SK-N-SH (cell line): Measurements from ENCODE around the gene FFAR3. TPM values are rescaled to one million over a fixed set of nuclear protein-coding genes. Genes with fewer than 3 reads are reported as not detected.

Experiments
- CTCF ChIA-PET: fragments of 300-600, 350-600 bp; formaldehyde crosslinking; extraction: SDS; loops from one replicate; lab custom pipeline; 2021; lab: Yijun Ruan, JAX
- POLR2A ChIA-PET: fragments of 350-600 bp; sonication (Branson Sonifier 250); formaldehyde crosslinking; extraction: SDS; loops from one replicate; lab custom pipeline; 2020; ENCODE audit warnings: antibody characterized with exemption, inconsistent platforms; lab: Yijun Ruan, JAX
- DNase-seq: peaks from one replicate; pipeline ENCODE4 v3.0.0; 2012
- H2AFZ ChIP-seq: fragments of 200-600 bp; sonication (generic); 2 replicates; pipeline ENCODE4 v1.8.1; 2016; ENCODE audit warnings: antibody characterized with exemption, mild to moderate bottlenecking, low read depth
- H3F3A ChIP-seq: fragments of 200-600 bp; sonication (generic); replicated peaks from 2 replicates; pipeline ENCODE3; 2016; ENCODE audit warnings: antibody characterized with exemption, mild to moderate bottlenecking; ENCODE audit not compliant: insufficient read depth
- H3K27ac ChIP-seq, 2 experiments: fragments of 200-500 bp in 1 of 2; fragments of 200-600 bp in 1 of 2; sonication (Bioruptor generic) in 1 of 2; sonication (generic), shearing (Covaris generic) in 1 of 2; 2 replicates each; pipeline versions ENCODE4 v1.5.1 to v1.6.1; 2014 to 2016; ENCODE audit warnings: low read depth in 2 of 2, inconsistent platforms in 1 of 2, low read length in 1 of 2, mild to moderate bottlenecking in 1 of 2, mixed read lengths in 1 of 2
- H3K27me3 ChIP-seq: fragments of 200-600 bp; sonication (generic), shearing (Covaris generic); 2 replicates; pipeline ENCODE4 v1.6.1; 2016; ENCODE audit warnings: mixed run types; ENCODE audit not compliant: insufficient read depth
- H3K36me3 ChIP-seq, 2 experiments: fragments of 200-500 bp in 1 of 2; fragments of 200-600 bp in 1 of 2; sonication (Bioruptor generic) in 1 of 2; sonication (generic) in 1 of 2; replicated peaks in 1 of 2; 2 replicates each; pipeline versions ENCODE3 to v1.5.1; 2014 to 2016; ENCODE audit warnings: low read length in 1 of 2, mild to moderate bottlenecking in 1 of 2; ENCODE audit not compliant: insufficient read depth in 2 of 2, control insufficient read depth in 1 of 2
- H3K4me1 ChIP-seq, 2 experiments: fragments of 200-500 bp in 1 of 2; fragments of 200-600 bp in 1 of 2; sonication (Bioruptor generic) in 1 of 2; sonication (generic), shearing (Covaris generic) in 1 of 2; 2 replicates each; pipeline versions ENCODE4 v1.5.1 to v1.6.1; 2014 to 2016; ENCODE audit warnings: low read depth in 1 of 2, low read length in 1 of 2, mixed run types in 1 of 2; ENCODE audit not compliant: insufficient read depth in 2 of 2, control insufficient read depth in 1 of 2
- H3K4me2 ChIP-seq: fragments of 200-600 bp; sonication (generic), shearing (Covaris generic); 2 replicates; pipeline ENCODE4 v1.6.1; 2017; ENCODE audit warnings: mixed run types
- H3K4me3 ChIP-seq, 2 experiments: fragments of 200-500 bp in 1 of 2; fragments of 200-600 bp in 1 of 2; sonication (Bioruptor generic) in 1 of 2; sonication (generic), shearing (Covaris generic) in 1 of 2; 2 replicates each; pipeline versions ENCODE4 v1.5.1 to v1.8.1; 2014 to 2016; ENCODE audit warnings: low read depth in 2 of 2, inconsistent platforms in 1 of 2, low read length in 1 of 2, mild to moderate bottlenecking in 1 of 2, mixed read lengths in 1 of 2, moderate library complexity in 1 of 2
- H3K79me2 ChIP-seq: fragments of 200-600 bp; sonication (generic); 2 replicates; pipeline ENCODE4 v1.8.1; 2017; ENCODE audit warnings: mild to moderate bottlenecking; ENCODE audit not compliant: insufficient read depth
- H3K9ac ChIP-seq: fragments of 200-600 bp; sonication (generic); 2 replicates; pipeline ENCODE4 v1.6.1; 2017; ENCODE audit warnings: mixed run types
- H3K9me2 ChIP-seq: fragments of 200-600 bp; sonication (generic); 2 replicates; pipeline ENCODE4 v1.6.1; 2017; ENCODE audit warnings: mixed run types
- H3K9me3 ChIP-seq: fragments of 200-600 bp; sonication (generic); 2 replicates; pipeline ENCODE4 v1.6.1; 2017; ENCODE audit warnings: mixed run types, mild to moderate bottlenecking, moderate library complexity
- H4K20me1 ChIP-seq: fragments of 200-600 bp; sonication (generic); 2 replicates; pipeline ENCODE4 v1.6.1; 2017; ENCODE audit warnings: mild to moderate bottlenecking, mixed run types; ENCODE audit not compliant: insufficient read depth
- EP300 ChIP-seq, 2 experiments: IDR thresholded peaks; 2 replicates each; pipeline versions ENCODE4 v1.4.0 to v1.6.1; 2012; ENCODE audit warnings: borderline replicate concordance in 1 of 2, low read depth in 1 of 2, low read length in 1 of 2
- FOXM1 ChIP-seq: IDR thresholded peaks from 2 replicates; pipeline ENCODE4 v1.4.0; 2012; ENCODE audit warnings: low read depth, mild to moderate bottlenecking
- IRF3 ChIP-seq: fragments of 150-350 bp; IDR thresholded peaks from 2 replicates; pipeline ENCODE4 v1.6.1; 2016; ENCODE audit warnings: mild to moderate bottlenecking, low read depth, low read length
- MAX ChIP-seq: IDR thresholded peaks from 2 replicates; pipeline ENCODE4 v1.4.0; 2012; ENCODE audit warnings: low read depth
- MEF2A ChIP-seq: IDR thresholded peaks from 2 replicates; pipeline ENCODE4 v1.4.0; 2012; ENCODE audit warnings: low read depth, borderline replicate concordance
- MXI1 ChIP-seq: IDR thresholded peaks from 2 replicates; pipeline ENCODE4 v1.6.1; 2012; ENCODE audit warnings: mild to moderate bottlenecking, low read depth, low read length, improper control_type of control experiment
- NRF1 ChIP-seq: IDR thresholded peaks from 2 replicates; pipeline ENCODE4 v1.6.1; 2012; ENCODE audit warnings: low read depth, mild to moderate bottlenecking, low read length
- RXRA ChIP-seq: IDR thresholded peaks from 2 replicates; pipeline ENCODE4 v1.4.0; 2012; ENCODE audit warnings: low read depth, mild to moderate bottlenecking, borderline replicate concordance
- SIN3A ChIP-seq: IDR thresholded peaks from 2 replicates; pipeline ENCODE4 v1.6.1; 2012; ENCODE audit warnings: low read depth, mild to moderate bottlenecking, low read length, moderate library complexity, borderline replicate concordance
- SMC3 ChIP-seq: IDR thresholded peaks from 2 replicates; pipeline ENCODE4 v1.6.1; 2012; ENCODE audit warnings: low read depth, low read length, improper control_type of control experiment
- TAF1 ChIP-seq: IDR thresholded peaks from 2 replicates; pipeline ENCODE4 v1.6.1; 2012; ENCODE audit warnings: low read depth, mild to moderate bottlenecking, low read length, moderate library complexity, borderline replicate concordance
- TCF12 ChIP-seq: IDR thresholded peaks from 2 replicates; pipeline ENCODE4 v1.4.0; 2012
- TEAD4 ChIP-seq: IDR thresholded peaks from 2 replicates; pipeline ENCODE4 v1.4.0; 2012; ENCODE audit warnings: mild to moderate bottlenecking, borderline replicate concordance; ENCODE audit not compliant: insufficient read depth
- USF1 ChIP-seq: IDR thresholded peaks from 2 replicates; pipeline ENCODE4 v1.4.0; 2012; ENCODE audit warnings: low read depth, borderline replicate concordance
- YY1 ChIP-seq: IDR thresholded peaks from 2 replicates; pipeline ENCODE4 v1.4.0; 2012; ENCODE audit warnings: low read depth, mild to moderate bottlenecking
- ZBTB33 ChIP-seq: IDR thresholded peaks from 2 replicates; pipeline ENCODE4 v1.4.0; 2012; ENCODE audit warnings: low read depth, borderline replicate concordance
- WGBS: methylation state at CpG from one replicate; pipeline ENCODE4 v1.1.6; 2017; ENCODE audit warnings: low lambda C conversion rate; 5-methylcytosine and 5-hydroxymethylcytosine counted together
- polyA plus RNA-seq, 3 experiments: library from polyadenylated mRNA; depleted of rRNA; stranded (reverse); fragments of >200 nt; gene quantifications; 2 replicates each; pipeline ENCODE4 v1.2.3, GENCODE V29; 2012
- TF ChIP-seq, protein P1 (sequence below): fragments of 200-600 bp; sonication (generic); IDR thresholded peaks from 2 replicates; pipeline ENCODE4 v1.6.1; 2017; ENCODE audit warnings: antibody characterized with exemption, mild to moderate bottlenecking, moderate library complexity
- TF ChIP-seq, protein P2 (sequence below): fragments of 150-350 bp; IDR thresholded peaks from 2 replicates; pipeline ENCODE4 v1.6.1; 2017; ENCODE audit warnings: antibody characterized with exemption, low read length, low read depth, borderline replicate concordance

Gene FFAR3
- polyA plus RNA-seq, 1 of the 3 experiments (the other 2 are of a cell fraction), result not detected

- Histone ChIP-seq H3K4me3 (no peak overlapping the region), H3K27me3 (peaks cover 64% of the 10 kb centered on the region), H3K9me3 (no peaks in the 10 kb centered on the region), H2AFZ (no peak overlapping the region), H3K9me2 (no peaks in the 10 kb centered on the region), H3K36me3 (no peaks in the 10 kb centered on the region), H3K4me1 (no peaks in the 10 kb centered on the region), H3K9ac (no peak overlapping the region), H3K79me2 (no peaks in the 10 kb centered on the region), H3K27ac (no peak overlapping the region), H3F3A (no peaks in the 10 kb centered on the region), H4K20me1 (no peaks in the 10 kb centered on the region), H3K4me2 (no peak overlapping the region)
- ChIA-PET POLR2A (no interaction called here), CTCF (interaction anchor here (1.0 to 1.4 kb wide), 3 partner anchors 11 to 43 kb away, joined by 3 read pairs; no protein-coding TSS in a partner anchor)
- TF ChIP-seq MAX, result no peak
- no peak for TF ChIP-seq RXRA
- no peak for TF ChIP-seq ZBTB33
- no peak for TF ChIP-seq MXI1
- no peak for TF ChIP-seq IRF3
- TF ChIP-seq YY1, result no peak
- TF ChIP-seq, protein P1, sequence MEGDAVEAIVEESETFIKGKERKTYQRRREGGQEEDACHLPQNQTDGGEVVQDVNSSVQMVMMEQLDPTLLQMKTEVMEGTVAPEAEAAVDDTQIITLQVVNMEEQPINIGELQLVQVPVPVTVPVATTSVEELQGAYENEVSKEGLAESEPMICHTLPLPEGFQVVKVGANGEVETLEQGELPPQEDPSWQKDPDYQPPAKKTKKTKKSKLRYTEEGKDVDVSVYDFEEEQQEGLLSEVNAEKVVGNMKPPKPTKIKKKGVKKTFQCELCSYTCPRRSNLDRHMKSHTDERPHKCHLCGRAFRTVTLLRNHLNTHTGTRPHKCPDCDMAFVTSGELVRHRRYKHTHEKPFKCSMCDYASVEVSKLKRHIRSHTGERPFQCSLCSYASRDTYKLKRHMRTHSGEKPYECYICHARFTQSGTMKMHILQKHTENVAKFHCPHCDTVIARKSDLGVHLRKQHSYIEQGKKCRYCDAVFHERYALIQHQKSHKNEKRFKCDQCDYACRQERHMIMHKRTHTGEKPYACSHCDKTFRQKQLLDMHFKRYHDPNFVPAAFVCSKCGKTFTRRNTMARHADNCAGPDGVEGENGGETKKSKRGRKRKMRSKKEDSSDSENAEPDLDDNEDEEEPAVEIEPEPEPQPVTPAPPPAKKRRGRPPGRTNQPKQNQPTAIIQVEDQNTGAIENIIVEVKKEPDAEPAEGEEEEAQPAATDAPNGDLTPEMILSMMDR, result peak; percentile 28; the same call in 1 of the 2 replicates
- TF ChIP-seq SMC3, result no peak
- WGBS, result 12% methylated on average over 4 of the region's 4 CpGs
- DNase-seq, result no peak
Observed at GRCh38 chr19:35327642-35328041, 30.6 kb upstream of the FFAR3 start.

DNA sequence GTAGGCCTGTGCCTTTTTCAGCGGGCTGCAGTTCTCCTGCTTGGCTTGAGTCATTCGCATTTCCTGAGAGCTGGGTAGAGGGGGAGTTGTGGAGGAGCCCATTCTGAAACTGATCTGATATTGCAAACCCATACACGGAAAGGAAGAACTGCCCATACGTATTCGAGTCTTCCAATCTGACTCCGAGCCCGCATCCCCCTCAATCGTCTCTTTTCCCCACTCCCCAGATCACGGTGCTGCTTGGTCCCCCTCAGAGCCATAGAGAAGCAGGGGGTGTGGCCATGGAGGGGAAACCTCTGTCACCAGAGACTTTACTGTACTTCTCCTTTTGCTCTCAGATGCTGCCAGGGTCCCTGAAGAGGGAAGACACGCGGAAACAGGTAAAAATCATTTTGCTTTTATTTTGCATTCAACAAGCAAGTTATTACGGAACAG lies 29.4 kb upstream of the FFAR3 start, which contains the start of gene CD22:
TSS of gene CD22 (plus strand) at position 337 of the 435 bp plus-strand sequence. CDS start 2,854 bp downstream, outside the sequence.
- WGBS, result 32% methylated on average over 9 of the region's 12 CpGs
- Histone ChIP-seq H3K4me3 (no peak within 1 kb of the TSS), H2AFZ (no peak within 1 kb of the TSS), H3F3A (no peaks in the 10 kb centered on the region), H3K4me1 (no peaks in the 10 kb centered on the region), H3K27me3 (peaks cover 76% of the 10 kb centered on the region), H3K9me2 (no peaks in the 10 kb centered on the region), H3K4me2 (no peak within 1 kb of the TSS), H4K20me1 (no peaks in the 10 kb centered on the region), H3K79me2 (no peaks in the 10 kb centered on the region), H3K27ac (no peak within 1 kb of the TSS), H3K9ac (no peak within 1 kb of the TSS), H3K9me3 (no peaks in the 10 kb centered on the region), H3K36me3 (no peaks in the 10 kb centered on the region)
- POLR2A ChIA-PET, result no interaction called here
- CTCF ChIA-PET, result interaction anchor here (0.9 kb wide), 1 partner anchor 134 kb away, joined by 3 read pairs; no protein-coding TSS in a partner anchor
- DNase-seq, result no peak
- TF ChIP-seq YY1 (no peak), TCF12 (no peak), TEAD4 (no peak), FOXM1 (no peak), NRF1 (no peak), SIN3A (no peak), USF1 (no peak), EP300 (IDR thresholded peaks at IDR 0.05; ENCODE audit: borderline replicate concordance in 1 of 2, low read depth in 1 of 2, low read length in 1 of 2) (no peak), MEF2A (no peak), TAF1 (no peak), MAX (no peak)
- TF ChIP-seq, protein P2, sequence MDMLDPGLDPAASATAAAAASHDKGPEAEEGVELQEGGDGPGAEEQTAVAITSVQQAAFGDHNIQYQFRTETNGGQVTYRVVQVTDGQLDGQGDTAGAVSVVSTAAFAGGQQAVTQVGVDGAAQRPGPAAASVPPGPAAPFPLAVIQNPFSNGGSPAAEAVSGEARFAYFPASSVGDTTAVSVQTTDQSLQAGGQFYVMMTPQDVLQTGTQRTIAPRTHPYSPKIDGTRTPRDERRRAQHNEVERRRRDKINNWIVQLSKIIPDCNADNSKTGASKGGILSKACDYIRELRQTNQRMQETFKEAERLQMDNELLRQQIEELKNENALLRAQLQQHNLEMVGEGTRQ, result no peak
